ENCODE data around the gene CHRNA9.

- TF ChIP-seq, protein P1, sequence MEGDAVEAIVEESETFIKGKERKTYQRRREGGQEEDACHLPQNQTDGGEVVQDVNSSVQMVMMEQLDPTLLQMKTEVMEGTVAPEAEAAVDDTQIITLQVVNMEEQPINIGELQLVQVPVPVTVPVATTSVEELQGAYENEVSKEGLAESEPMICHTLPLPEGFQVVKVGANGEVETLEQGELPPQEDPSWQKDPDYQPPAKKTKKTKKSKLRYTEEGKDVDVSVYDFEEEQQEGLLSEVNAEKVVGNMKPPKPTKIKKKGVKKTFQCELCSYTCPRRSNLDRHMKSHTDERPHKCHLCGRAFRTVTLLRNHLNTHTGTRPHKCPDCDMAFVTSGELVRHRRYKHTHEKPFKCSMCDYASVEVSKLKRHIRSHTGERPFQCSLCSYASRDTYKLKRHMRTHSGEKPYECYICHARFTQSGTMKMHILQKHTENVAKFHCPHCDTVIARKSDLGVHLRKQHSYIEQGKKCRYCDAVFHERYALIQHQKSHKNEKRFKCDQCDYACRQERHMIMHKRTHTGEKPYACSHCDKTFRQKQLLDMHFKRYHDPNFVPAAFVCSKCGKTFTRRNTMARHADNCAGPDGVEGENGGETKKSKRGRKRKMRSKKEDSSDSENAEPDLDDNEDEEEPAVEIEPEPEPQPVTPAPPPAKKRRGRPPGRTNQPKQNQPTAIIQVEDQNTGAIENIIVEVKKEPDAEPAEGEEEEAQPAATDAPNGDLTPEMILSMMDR (IDR thresholded peaks at IDR 0.05) = no peak
- TF ChIP-seq POLR2AphosphoS5 (IDR thresholded peaks at IDR 0.05; ENCODE audit: low read depth, low read length) = no peak
These were observed 66.5 kb downstream of the CHRNA9 start for GRCh38 chr4:40401631-40402030.
